Fibroblast of upper back skin (primary cell): Measurements from ENCODE around the gene CSGALNACT2.
A peak's percentile ranks its signal among the peaks of the same experiment; 100 is the strongest.

ENCODE experiments used
- DNase-seq: peaks from one replicate; pipeline ENCODE4 v3.0.0-alpha.2; 2013

Gene CSGALNACT2

DNA sequence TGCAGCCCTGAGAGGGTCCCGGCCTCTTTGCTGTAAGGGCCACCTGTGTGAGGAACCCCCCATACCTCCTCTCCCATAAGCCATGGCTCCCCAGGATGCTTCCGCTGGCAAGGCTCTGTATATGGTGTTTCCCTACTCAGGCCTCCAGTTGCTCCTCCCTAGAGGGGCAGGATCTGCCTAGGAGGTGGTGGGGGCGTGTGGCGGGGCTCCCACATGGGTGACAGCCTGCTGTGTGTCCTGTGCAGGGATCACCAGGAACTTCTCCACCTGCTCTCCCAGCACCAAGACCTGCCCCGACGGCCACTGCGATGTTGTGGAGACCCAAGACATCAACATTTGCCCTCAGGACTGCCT, 25.7 kb upstream of the CSGALNACT2 start:
- DNase-seq = no peak

DNA sequence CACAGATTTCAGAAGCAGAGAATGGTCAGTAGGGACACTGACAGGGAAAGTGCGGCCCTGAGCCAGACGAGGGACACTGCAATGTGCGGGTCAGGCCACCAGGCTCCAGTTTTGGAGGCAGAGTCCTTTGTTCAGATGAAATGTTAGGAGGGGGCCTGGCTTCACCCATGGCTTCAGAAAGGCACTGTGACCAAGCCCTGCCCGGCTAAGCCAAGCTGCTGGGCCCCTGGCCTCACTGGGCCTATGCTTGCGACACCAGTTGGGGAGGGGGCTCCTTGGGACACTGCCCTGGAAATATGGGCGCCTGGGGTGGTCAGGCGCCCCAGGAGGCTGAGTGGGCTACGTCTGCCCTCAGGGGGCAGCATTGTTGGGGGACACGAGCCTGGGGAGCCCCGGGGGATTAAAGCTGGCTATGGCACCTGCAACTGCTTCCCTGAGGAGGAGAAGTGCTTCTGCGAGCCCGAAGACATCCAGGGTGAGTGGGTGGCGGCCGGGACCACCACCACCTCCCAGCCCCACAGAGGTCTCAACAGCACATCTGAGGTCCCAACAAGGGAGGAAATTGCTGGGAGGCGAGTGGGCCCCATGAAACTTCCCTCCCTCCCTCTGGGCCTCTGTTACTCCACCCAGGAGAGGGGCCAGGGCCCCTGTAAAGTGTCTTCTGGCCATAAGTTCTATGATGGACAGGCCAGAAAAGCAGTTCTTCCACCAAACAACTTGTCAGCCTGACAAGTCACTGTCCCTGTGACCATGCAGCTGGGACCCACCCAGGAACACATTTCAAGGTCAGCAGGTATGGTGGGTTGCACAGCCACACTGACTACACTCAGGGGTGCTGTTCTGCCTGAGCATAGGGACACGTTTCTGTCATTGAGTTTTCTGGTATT, 24.8 kb upstream of the CSGALNACT2 start:
- no peak for DNase-seq

DNA sequence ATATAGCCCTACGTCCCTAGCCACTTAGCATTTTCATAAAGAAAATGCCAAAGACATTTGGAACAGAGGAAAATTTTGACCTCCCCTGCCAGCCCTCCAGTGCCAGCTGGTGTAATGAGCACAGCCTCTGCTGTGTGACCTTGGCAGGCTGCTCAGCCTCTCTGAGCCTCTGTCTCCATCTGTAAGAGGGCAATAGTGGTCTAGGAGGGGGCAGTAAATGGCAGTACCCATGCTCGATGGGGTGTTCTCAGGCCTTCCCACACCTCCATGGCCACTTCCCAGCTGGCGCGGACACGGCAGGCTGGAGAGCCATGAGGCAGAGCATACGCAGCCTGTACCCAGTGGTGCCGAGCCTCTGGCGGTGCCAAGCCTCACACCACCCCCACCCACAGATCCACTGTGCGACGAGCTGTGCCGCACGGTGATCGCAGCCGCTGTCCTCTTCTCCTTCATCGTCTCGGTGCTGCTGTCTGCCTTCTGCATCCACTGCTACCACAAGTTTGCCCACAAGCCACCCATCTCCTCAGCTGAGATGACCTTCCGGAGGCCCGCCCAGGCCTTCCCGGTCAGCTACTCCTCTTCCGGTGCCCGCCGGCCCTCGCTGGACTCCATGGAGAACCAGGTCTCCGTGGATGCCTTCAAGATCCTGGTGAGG, 24.0 kb upstream of the CSGALNACT2 start:
- DNase-seq = no peak

DNA sequence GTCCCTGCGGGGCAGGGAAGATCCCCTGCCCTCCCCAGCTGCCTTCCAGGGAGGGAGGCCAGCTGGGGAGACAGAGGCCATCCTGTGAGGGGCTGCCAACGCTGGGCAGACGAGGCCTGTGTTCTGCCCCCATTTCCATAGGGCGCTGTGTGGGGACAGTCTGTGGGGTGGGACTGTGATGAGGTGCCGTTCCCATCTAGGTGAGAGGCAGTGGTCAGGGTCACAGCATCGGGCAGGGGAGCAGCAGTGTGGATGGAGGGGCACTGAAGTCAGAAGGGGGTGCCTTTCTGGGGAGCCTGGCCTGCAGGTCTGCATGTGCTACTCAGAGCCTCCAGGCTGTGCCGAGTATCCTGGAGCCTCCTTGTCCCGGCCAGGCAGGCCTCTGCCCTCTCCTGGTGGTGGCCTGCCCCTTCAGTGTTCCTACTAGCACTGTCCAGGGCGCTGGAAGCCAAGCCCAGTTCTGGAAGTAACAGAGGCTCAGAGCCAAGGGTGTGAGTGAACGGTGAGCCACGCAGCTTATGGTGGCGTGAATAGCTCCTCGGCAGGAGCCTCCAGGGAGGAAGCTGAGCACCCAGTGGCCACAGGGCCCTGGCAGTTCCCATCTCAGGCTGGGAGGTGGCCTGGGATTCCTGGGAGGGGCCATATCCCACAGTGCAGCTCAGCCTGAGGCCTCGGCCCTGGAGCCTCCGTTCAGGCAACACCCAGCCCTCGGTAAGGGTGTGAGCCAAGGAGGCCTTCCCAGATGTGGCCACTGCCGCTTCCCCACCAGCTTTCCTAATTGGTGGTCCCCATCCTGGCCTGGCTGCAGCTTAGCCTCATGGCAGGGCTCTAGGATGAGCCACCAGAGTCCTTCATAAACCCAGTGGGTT, 23.3 kb upstream of the CSGALNACT2 start:
- no peak for DNase-seq

DNA sequence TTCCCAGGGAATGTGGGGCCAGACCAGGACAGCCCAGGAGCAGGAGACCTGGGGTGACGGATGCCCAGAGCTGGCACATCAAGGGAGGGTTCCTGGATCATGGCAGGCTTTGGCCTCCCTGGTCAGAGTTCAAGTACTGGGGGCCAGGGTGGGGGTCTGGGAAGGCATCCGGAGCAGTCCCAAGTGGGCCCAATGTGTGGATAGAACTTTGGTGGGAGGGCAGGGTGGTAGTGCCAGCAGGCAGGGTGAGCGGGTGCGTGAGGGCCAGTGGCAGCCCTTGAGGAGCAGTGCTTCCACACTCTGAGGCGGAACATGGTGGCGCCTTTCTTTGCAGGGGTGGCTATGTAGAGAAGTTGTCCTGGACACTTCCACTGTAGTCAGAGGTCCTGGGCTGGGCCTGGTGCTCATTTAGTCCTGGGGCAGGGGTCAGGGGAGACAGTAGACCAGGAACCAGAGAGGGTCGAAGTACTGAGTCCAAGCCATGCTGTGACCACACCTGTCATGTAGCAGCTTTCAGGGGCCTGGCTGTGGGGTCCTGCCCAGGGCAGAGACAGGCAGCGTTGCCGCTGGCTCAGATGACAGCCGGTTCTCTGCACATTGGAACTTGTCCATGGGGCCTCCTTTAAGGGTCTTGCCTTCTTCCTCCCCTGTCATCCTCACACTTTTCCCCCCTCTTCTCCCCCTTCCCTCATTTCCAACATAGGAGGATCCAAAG, 22.2 kb upstream of the CSGALNACT2 start:
- no peak for DNase-seq

DNA sequence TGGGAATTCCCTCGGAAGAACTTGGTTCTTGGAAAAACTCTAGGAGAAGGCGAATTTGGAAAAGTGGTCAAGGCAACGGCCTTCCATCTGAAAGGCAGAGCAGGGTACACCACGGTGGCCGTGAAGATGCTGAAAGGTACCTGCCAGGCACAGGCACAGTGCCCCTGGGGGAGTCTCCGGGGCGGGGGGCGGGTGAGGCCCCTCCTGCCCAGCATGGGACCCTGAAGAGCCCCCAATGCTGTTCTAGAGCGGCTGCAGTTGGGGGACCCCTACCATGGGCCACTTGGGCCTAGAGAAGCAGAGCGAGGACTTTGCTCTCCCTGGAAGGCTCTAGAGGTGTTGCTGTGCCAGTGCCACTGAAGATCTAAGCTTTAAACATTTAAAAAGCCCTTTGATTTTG, 21.6 kb upstream of the CSGALNACT2 start:
- DNase-seq = no peak

DNA sequence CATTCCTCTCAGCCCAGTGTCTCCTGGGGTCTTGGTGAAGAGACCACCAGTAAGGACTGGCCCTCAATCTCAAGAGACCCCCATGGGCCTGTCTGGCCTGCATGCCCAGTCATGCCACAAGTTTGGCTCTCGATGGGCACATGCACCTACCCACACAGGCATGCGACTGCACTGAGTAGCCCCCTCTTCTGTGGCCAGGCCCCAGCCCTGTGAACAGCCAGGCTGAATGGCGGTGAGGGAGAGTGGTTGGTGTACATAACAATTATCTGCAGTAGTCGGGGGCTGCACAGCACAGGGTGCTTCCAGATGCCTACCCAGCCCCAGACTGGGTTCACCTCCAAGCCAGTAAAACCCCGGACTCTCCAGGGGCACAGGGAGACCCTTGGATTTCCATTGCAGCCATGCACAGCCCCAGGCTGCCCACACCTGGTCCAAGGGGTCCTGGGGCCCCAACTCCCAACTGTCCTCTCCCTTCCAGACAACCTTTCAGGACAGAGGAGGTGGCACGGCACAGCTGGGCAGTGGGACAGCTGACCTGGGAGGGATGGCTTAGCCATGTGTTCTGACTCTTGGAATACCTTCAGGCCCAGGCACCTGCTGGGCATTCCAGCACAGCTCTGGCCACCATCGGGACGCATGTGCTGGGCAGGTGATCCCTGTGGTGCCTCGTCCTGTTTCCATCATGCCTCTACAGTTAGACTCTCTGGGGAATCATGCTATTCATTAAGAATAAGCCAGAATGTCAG, 21.0 kb upstream of the CSGALNACT2 start:
- no peak for DNase-seq

DNA sequence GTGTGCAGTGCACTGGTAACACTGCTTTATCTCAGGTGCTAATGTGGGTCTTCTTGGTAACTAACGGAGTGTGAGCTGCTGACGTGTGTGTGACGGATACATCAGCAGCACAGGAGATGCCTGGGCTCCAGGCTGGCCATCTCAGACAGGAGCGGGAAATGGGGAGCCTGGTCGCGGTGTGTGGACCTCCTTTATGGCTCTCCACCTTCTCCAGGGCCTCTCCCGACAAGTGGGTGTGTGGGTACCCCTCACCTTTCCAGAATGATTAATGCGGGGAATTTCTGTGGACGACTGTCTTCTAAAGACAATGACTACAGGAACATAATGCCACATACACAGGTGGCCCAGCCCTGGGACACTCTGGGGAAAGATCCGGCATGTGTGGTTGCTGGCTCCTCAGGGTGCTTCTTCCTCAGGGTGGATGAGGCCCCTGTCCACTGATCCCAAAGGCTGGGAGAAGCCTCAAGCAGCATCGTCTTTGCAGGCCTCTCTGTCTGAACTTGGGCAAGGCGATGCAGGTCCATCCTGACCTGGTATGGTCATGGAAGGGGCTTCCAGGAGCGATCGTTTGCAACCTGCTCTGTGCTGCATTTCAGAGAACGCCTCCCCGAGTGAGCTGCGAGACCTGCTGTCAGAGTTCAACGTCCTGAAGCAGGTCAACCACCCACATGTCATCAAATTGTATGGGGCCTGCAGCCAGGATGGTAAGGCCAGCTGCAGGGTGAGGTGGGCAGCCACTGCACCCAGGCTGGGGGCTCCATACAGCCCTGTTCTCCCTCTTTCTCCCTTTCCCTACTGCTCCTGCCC, 20.3 kb upstream of the CSGALNACT2 start:
- DNase-seq = no peak

DNA sequence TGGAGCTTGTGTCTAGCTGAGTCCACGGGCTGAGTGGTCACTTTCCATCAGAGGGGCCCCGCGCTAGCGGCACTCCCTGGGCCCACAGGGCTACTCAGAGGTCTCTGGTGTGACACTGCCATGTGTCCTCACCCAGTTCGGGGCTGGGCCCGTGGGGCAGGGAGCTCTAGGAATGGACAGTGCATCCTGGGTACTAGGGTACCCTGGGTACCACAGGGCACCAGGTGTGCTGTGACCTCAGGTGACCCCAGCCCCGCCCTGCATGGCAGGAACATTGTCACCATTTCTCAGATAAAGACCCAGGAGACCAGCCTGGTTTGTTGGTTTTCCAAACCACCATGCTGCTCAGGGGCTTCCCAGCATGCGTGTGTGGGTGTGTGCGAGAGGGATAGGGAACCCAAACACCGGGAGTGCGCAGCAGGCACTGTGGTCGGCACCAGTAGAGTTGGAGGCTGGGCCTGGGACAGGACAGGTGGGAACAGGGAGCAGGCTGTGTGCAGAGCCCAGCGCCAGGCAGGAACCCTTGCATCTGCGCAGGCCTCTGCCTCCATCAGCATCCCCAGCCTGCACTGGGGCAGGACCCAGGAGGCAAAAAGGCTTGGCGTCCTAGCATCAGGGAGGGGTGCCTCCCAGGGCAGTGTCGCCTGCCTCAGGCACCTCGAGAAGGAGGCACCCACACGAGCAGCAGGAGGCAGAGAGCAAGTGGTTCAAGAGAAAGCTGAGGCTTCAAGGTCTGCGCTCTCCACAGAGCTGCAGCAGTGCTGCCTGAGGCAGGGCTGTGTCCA, 19.4 kb upstream of the CSGALNACT2 start:
- no peak for DNase-seq

DNA sequence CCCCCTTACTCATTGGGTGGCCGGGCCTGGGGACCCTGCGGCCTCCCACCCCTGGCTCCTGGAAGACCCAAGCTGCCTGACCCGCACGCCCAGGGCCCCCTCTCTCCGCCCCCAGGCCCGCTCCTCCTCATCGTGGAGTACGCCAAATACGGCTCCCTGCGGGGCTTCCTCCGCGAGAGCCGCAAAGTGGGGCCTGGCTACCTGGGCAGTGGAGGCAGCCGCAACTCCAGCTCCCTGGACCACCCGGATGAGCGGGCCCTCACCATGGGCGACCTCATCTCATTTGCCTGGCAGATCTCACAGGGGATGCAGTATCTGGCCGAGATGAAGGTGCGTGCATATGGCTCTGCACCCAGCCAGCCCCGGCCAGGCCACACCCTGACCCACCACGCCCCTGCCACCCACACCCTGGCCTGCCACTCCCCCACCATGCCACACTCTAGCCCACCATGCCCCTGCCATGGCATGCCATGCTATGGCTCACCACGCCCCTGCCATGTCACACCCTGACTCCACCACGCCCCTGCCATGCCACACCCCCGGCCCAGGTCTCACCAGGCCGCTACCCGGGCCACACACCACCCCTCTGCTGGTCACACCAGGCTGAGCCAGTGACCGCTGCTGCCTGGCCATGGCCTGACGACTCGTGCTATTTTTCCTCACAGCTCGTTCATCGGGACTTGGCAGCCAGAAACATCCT, 18.7 kb upstream of the CSGALNACT2 start:
- no peak for DNase-seq

DNA sequence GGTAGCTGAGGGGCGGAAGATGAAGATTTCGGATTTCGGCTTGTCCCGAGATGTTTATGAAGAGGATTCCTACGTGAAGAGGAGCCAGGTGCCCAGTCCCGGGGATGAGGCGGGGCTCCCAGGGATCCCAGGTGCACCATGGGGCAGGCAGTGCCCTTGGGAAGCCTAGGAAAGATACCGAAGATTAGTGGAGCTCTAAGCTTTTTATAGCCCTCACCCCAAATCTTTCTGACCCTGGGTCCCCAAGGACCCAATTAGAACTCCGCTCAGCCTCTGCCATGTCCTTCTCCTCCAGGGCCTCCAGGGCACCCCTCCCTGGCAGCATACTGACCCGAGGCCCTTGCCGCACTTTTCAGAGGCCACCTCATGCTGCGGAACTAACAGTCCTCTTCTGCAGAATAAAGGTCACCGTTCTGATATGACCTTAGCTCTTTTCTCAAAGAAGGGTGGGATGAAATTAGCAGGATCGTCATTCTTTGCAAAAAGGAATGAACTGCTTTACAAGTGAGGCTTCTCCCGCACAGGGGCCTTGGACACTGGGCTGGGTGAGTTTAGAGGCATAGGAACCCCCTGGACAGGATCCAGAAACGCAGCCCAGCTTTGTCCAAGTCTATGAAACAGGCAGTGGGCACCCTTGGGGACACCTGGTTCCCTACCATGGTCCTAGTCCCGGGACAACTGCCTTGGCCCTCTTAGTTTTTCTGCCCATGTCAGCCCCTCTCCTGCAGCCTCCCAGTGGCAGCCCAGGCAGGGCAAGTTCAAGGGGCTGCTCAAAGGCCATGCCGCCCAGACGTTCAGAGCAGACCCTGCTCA, 17.9 kb upstream of the CSGALNACT2 start:
- no peak for DNase-seq

DNA sequence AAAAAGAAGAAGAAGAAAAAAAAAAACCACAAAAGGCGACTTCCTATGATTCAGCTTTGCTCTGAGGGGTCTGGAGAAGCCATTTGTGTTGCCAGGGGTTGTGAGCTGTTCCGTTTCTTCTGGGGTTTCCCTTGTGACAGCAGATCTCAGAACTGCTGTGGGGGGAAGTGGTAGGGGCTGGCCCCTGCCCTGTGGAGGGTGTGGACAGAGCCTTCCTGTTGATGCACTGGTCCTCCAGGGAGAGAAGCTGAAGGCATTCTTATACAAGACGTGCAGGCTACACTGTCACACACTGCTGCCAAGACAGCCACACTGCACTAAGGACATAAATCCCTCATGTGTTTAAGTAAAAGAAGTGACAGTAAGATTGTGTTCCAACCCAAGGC, 17.3 kb upstream of the CSGALNACT2 start:
- peak; percentile 12 for DNase-seq

DNA sequence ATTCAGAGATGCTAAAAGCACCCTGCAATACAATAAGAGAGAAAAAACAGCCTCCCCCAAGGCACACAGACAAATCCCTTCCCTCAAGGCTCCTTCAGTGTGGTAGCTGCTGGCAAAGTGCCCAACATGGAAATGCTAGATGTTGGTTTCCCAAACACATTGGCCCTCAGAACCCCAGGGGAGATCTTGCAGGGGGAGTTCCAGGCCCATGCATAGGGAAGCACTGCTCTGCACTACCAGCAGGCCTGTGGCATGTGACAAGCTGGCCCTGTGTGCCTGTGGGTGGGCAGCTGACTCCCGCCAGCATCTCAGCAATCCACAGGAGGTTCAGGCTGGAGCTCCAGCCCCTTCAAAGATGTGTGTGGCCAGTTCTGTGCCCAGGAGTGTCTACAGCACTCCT, 16.8 kb upstream of the CSGALNACT2 start:
- DNase-seq = peak; percentile 32

DNA sequence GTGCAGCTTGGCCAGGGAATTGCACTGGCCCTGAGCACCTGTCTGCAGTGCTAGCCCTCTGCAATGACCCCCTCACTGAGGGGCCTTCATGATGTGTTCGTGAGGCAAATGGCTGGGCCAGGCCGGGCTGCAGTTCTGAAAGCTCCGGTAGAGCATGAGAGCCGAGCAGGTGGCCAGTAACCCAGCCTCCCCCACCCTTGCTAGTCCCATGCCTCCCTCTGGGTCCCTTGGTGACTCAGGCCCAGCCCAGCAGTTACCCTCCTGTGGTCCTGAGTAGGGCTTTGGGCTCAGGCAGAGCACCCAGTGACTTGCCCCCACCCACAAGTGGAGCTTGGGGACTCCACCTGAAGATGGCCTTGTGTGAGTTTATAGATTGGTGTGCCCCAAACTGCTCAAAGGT, 16.1 kb upstream of the CSGALNACT2 start:
- DNase-seq = no peak

DNA sequence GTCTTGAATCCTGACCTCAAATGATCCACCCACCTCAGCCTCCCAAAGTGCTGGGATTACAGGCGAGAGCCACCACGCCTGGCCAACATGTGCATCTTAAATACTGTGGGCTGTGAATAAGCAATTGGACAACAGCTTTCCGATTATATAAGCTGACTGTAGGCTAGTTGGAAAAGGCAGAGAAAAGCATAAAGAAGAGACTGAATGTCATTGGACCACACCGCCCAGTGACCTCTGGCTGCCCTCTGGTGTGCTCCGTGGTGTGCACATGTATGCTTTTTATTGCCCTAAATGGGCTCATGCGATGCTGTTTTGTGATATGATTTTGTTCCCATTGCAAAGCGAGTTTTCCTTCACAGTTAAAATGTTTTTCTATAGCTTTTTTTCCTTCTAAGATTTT, 15.4 kb upstream of the CSGALNACT2 start:
- no peak for DNase-seq

DNA sequence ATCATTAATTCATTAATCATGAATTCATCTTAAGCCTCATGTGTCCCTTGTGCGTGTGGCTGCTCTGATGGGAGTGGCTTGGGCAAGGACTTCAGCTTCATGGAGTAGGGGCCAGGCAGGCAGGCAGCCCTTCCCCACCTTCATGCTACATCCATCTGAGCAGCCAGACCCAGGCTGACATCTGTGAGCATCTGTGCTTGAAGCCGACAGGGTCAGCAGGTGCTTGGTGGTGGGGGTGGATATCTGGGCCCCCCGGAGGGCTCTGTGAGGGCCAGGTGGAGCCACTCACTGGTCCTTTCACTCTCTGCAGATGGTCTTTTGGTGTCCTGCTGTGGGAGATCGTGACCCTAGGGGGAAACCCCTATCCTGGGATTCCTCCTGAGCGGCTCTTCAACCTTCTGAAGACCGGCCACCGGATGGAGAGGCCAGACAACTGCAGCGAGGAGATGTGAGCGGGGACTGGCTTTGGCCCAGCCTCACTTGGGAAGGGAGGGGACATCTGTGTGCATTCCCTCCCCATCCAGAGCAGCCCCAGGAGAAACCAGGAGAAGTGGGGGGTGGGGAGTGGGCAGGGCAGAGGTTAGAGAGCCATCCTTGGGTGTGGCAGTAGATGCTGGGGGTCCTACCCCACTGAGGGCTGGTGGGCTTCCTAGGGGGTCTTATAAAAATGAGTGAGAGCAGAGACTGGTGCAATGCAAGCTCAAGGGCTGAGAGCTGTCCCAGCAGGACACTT, 14.7 kb upstream of the CSGALNACT2 start:
- DNase-seq = no peak

DNA sequence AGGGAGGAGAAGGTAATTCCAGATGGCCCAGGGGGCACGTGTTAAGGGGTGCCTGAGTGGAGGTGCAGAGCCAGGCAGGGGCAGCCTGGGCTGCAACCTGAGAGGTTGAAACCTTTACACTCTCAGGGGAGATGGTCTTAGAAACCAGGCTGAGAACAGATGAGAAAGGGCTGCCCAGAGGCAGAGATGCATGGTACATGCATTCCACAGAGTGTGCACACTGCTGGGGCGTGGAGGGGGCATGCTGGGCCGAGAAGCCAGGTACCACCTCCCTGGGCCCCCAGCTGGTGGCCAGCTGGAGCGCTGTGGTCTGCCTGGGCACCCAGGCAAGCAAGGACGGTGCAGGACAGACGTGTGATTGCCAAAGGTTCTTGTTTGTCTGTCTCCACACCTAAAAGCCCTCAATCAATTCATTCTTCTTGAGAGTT, 14.1 kb upstream of the CSGALNACT2 start:
- DNase-seq = no peak
